ENCODE data around the gene LRCH4. TPM values are rescaled to one million over a fixed set of nuclear protein-coding genes. Genes with fewer than 3 reads are reported as not detected.
A peak's percentile ranks its signal among the peaks of the same experiment; 100 is the strongest.

Gene LRCH4
- total and polyA plus RNA-seq, 2 of the 8 experiments (the other 6 are each of a cell fraction or from before 2014, with no cell fraction given), result 15.5 to 36.6 TPM

GRCh38 chr7:100604028-100604975 is 18.4 kb upstream of the LRCH4 start:
- peak overlapping the region; percentile 46 for H4K5ac ChIP-seq (ENCODE audit: insufficient read length, low read depth, low read length)
- 0 out of 2 replicates have a peak overlapping the region, but pooled peaks have one; percentile 40 for H2BK15ac ChIP-seq (ENCODE audit: low read length)
- peaks cover 0 to 7% (median under 1%) of the 10 kb centered on the region in 4 experiments; a peak in 3 of 8 replicates for H3K36me3 ChIP-seq (ENCODE audit: control insufficient read depth in 2 of 4, insufficient read depth in 4 of 4, low read length in 3 of 4)
- H3K79me2 ChIP-seq (ENCODE audit: control insufficient read depth in 1 of 2, insufficient read depth in 2 of 2, low read length in 2 of 2), result peaks cover 0 to 6% of the 10 kb centered on the region in 2 experiments; a peak in 1 of 4 replicates
- no peaks in the 10 kb centered on the region for H3K9me3 ChIP-seq (ENCODE audit: insufficient read depth in 2 of 2, low read depth in 1 of 2, low read length in 1 of 2)
- H2AK5ac ChIP-seq (ENCODE audit: low read depth, low read length), result 0 out of 2 replicates have a peak overlapping the region, but pooled peaks have one; percentile 9
- peak overlapping the region; percentile 98 for H3K4me2 ChIP-seq (ENCODE audit: insufficient read depth in 1 of 2, low read depth in 2 of 2, low read length in 2 of 2)
- WGBS, 2 experiments (ENCODE audit: extremely low coverage in 1 of 2, insufficient coverage in 1 of 2, insufficient read length in 1 of 2, insufficient replicate concordance in 2 of 2, low coverage in 1 of 2, low lambda C conversion rate in 2 of 2, missing lambda C conversion rate in 1 of 2), result 3% methylated on average over 45 of the region's 70 CpGs; no CpG with 5 or more reads in 1 of the 2 experiments
- H3K27ac ChIP-seq (ENCODE audit: low read depth, low read length), result peak overlapping the region; percentile 48; the same call in 1 of the 2 replicates
- H3K23me2 ChIP-seq (ENCODE audit: low read depth, low read length), result peaks cover 25% of the 10 kb centered on the region
- H3K4me3 ChIP-seq (ENCODE audit: extremely low read depth in 1 of 4, insufficient read depth in 2 of 4, low read depth in 3 of 4, low read length in 4 of 4), result peak overlapping the region; percentile 68 to 82 (median 78)
- H2BK5ac ChIP-seq (ENCODE audit: low read depth, low read length), result peak overlapping the region; percentile 88; the same call in 1 of the 2 replicates
- ChIA-PET POLR2A (ENCODE audit: partially characterized antibody) (interaction anchor here (0.6 to 8.9 kb wide), 16 partner anchors 8 to 248 kb away, joined by 3 to 172 read pairs (median 3); partner anchors contain the start of genes FBXO24, LRCH4, MOSPD3 and SLC12A9), CTCF (ENCODE audit: partially characterized antibody) (interaction anchor here (0.7 to 5.4 kb wide), 19 partner anchors 8 to 248 kb away, joined by 3 to 51 read pairs (median 5); partner anchors contain the start of genes FBXO24, GIGYF1, LRCH4 and MOSPD3)
- peak overlapping the region in 3 of 4 experiments; percentile 45 to 79 (median 55); a peak in 3 of 7 replicates for H3K9ac ChIP-seq (replicated peaks in 1 of 4; ENCODE audit: extremely low read depth in 1 of 4, low read depth in 3 of 4, low read length in 3 of 4)
- H3K18ac ChIP-seq (ENCODE audit: extremely low read depth, low read length), result peak overlapping the region; percentile 81
- DNase-seq (ENCODE audit: low read depth in 1 of 2, low spot score in 2 of 2) (peak in 1 of 2 experiments; percentile 92), FAIRE-seq (no peak)
- H3K27me3 ChIP-seq (replicated peaks in 1 of 4; ENCODE audit: control insufficient read depth in 3 of 4, extremely low read depth in 1 of 4, insufficient read depth in 3 of 4, low read length in 3 of 4), result peaks cover 0 to 10% (median 4%) of the 10 kb centered on the region in 4 experiments; a peak in 2 of 7 replicates
- peak overlapping the region; percentile 29 for H4K91ac ChIP-seq (replicated peaks; ENCODE audit: insufficient read length, low read length)
- H2AFZ ChIP-seq (ENCODE audit: low read length), result no peak overlapping the region
- no peak overlapping the region for H3K23ac ChIP-seq (ENCODE audit: insufficient read length)
- no peak overlapping the region for H2BK120ac ChIP-seq (replicated peaks; ENCODE audit: low read depth, low read length)
- H3K4me1 ChIP-seq (replicated peaks in 1 of 4; ENCODE audit: control insufficient read depth in 3 of 4, insufficient read depth in 4 of 4, low read length in 3 of 4), result peaks cover 0 to 31% (median 20%) of the 10 kb centered on the region in 4 experiments; a peak in 6 of 7 replicates
- H3K14ac ChIP-seq (ENCODE audit: insufficient read length), result no peak overlapping the region
- peak overlapping the region; percentile 85 for H4K8ac ChIP-seq (ENCODE audit: extremely low read depth, insufficient read depth, low read length)
- no peaks in the 10 kb centered on the region for H4K20me1 ChIP-seq (replicated peaks in 1 of 2; ENCODE audit: control insufficient read depth in 1 of 2, insufficient read depth in 2 of 2, low read length in 2 of 2)
- peak overlapping the region; percentile 66 for H3K4ac ChIP-seq (replicated peaks; ENCODE audit: insufficient read length, low read depth, low read length)
- no peak overlapping the region for H2BK20ac ChIP-seq (ENCODE audit: low read length)
- H2BK12ac ChIP-seq (ENCODE audit: low read depth, low read length), result 0 out of 2 replicates have a peak overlapping the region, but pooled peaks have one; percentile 43
- no peak overlapping the region for H3K56ac ChIP-seq (replicated peaks; ENCODE audit: insufficient read length, low read depth, low read length)
- 0 out of 2 replicates have a peak, but pooled peaks cover 4% of the 10 kb centered on the region for H3K79me1 ChIP-seq (ENCODE audit: low read depth, low read length)
- no peak for TF ChIP-seq TAF7 (optimal IDR thresholded peaks at IDR 0.05; ENCODE audit: borderline replicate concordance, low read depth, low read length)
- TF ChIP-seq SAP30 (IDR thresholded peaks at IDR 0.05; ENCODE audit: insufficient read depth, insufficient replicate concordance, low read length), result no peak
- TF ChIP-seq CHD1 (IDR thresholded peaks at IDR 0.05; ENCODE audit: low read depth, low read length), result no peak
- TF ChIP-seq, protein P1, sequence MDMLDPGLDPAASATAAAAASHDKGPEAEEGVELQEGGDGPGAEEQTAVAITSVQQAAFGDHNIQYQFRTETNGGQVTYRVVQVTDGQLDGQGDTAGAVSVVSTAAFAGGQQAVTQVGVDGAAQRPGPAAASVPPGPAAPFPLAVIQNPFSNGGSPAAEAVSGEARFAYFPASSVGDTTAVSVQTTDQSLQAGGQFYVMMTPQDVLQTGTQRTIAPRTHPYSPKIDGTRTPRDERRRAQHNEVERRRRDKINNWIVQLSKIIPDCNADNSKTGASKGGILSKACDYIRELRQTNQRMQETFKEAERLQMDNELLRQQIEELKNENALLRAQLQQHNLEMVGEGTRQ (IDR thresholded peaks at IDR 0.05; ENCODE audit: low read length), result no peak
- peak; percentile 59 for TF ChIP-seq ASH2L (IDR thresholded peaks at IDR 0.05; ENCODE audit: low read length)
- TF ChIP-seq TBP (IDR thresholded peaks at IDR 0.05; ENCODE audit: low read depth, low read length), result peak; percentile 49

Measured in H1 (cell line).